ENCODE results near the gene REM1.
"Not testable (repeated sequence)": the region's sequence is repeated elsewhere in the genome, so short reads cannot be mapped to it uniquely, and the experiment has no call there.

DNA sequence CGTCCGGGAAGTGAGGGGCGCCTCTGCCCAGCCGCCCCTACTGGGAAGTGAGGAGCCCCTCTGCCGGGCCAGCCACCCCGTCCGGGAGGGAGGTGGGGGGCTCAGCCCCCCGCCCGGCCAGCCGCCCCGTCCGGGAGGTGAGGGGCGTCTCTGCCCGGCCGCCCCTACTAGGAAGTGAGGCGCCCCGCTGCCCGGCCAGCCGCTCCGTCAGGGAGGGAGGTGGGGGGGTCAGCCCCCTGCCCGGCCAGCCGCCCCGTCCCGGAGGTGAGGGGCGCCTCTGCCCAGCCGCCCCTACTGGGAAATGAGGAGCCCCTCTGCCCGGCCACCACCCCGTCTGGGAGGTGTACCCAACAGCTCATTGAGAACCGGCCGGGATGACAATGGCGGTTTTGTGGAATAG, 47.5 kb upstream of the REM1 start:
- TF ChIP-seq EZH2 (IDR thresholded peaks at IDR 0.05; ENCODE audit: borderline replicate concordance, low read depth, low read length, poor library complexity, severe bottlenecking), result not testable (repeated sequence)
- TF ChIP-seq, protein P1, sequence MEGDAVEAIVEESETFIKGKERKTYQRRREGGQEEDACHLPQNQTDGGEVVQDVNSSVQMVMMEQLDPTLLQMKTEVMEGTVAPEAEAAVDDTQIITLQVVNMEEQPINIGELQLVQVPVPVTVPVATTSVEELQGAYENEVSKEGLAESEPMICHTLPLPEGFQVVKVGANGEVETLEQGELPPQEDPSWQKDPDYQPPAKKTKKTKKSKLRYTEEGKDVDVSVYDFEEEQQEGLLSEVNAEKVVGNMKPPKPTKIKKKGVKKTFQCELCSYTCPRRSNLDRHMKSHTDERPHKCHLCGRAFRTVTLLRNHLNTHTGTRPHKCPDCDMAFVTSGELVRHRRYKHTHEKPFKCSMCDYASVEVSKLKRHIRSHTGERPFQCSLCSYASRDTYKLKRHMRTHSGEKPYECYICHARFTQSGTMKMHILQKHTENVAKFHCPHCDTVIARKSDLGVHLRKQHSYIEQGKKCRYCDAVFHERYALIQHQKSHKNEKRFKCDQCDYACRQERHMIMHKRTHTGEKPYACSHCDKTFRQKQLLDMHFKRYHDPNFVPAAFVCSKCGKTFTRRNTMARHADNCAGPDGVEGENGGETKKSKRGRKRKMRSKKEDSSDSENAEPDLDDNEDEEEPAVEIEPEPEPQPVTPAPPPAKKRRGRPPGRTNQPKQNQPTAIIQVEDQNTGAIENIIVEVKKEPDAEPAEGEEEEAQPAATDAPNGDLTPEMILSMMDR (conservative IDR thresholded peaks at IDR 0.05; ENCODE audit: low read depth, low read length), result not testable (repeated sequence)

Measured in A673 (cell line).